GM10266 (cell line): Measurements from ENCODE around the gene WWC2.

ENCODE experiments used
- DNase-seq: peaks from one replicate; pipeline ENCODE4 v3.0.0; 2012; ENCODE audit errors: extremely low spot score
- TF ChIP-seq, protein P1 (sequence below): IDR thresholded peaks from 2 replicates; pipeline ENCODE4 v1.5.1; 2012; ENCODE audit warnings: mild to moderate bottlenecking, low read depth; ENCODE audit not compliant: control insufficient read depth, insufficient read depth; ENCODE audit errors: missing control alignments

The WWC2 gene

GRCh38 chr4:183157215-183157614 is 58.2 kb downstream of the WWC2 start:
- TF ChIP-seq, protein P1, sequence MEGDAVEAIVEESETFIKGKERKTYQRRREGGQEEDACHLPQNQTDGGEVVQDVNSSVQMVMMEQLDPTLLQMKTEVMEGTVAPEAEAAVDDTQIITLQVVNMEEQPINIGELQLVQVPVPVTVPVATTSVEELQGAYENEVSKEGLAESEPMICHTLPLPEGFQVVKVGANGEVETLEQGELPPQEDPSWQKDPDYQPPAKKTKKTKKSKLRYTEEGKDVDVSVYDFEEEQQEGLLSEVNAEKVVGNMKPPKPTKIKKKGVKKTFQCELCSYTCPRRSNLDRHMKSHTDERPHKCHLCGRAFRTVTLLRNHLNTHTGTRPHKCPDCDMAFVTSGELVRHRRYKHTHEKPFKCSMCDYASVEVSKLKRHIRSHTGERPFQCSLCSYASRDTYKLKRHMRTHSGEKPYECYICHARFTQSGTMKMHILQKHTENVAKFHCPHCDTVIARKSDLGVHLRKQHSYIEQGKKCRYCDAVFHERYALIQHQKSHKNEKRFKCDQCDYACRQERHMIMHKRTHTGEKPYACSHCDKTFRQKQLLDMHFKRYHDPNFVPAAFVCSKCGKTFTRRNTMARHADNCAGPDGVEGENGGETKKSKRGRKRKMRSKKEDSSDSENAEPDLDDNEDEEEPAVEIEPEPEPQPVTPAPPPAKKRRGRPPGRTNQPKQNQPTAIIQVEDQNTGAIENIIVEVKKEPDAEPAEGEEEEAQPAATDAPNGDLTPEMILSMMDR: no peak
- no peak for DNase-seq

DNA sequence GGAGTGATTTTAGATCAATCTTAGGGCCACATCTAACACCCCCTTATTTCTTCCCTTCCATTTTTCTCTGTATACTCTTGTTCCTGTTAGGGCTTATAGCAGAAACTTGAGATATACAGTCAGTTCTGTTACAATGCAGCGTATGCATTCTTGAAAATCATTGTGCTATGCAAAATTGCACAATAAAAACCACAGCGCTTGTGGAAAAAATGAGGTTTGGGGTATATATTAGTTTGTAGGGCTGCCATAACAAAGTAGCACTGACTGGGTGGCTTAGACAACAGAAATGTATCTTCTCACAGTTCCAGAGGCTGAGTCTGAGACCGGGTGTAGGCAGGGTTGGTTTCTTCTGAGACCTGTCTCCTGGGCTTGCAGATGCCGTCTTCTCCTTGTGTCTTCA is 59.0 kb downstream of the WWC2 start:
- no peak for DNase-seq
- TF ChIP-seq, protein P1: no peak

DNA sequence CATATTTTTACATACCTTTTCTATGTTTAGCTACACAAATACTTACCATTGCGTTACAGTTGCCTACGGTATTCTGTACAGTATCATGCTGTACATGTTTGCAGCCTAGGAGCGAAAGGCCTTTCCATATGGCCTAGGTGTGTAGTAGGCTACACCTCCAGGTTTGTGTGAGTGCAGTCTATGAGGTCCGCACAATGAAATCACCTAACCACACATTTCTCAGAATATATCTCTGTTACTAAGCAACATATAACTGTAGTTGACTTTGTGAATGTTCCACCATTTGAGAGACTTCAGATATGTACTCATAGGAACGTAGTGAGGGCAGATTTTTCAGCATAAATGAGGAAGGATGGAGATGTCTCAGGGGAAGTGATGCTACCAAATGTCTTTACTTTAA is 62.6 kb downstream of the WWC2 start:
- DNase-seq: no peak
- TF ChIP-seq, protein P1: no peak

DNA sequence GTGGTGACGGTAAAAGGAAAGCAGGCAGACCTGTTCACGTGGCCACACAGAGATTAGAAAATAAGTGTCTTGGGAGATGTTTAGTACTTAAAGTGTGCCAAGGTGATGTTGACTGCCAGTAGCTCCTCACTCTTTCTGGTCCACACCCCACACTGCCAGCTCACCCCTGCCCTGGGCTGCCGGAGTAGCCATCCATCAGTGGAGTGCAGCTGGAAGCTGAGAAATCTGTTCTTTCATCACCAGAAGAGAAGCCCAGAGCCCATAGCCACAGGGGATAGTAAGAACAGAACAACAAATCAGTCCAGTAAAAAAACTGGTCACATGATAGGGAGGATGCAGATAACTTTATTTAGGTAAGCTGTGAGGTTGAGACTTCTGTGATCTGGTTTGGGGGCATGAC is 64.1 kb downstream of the WWC2 start:
- TF ChIP-seq, protein P1: no peak
- no peak for DNase-seq

DNA sequence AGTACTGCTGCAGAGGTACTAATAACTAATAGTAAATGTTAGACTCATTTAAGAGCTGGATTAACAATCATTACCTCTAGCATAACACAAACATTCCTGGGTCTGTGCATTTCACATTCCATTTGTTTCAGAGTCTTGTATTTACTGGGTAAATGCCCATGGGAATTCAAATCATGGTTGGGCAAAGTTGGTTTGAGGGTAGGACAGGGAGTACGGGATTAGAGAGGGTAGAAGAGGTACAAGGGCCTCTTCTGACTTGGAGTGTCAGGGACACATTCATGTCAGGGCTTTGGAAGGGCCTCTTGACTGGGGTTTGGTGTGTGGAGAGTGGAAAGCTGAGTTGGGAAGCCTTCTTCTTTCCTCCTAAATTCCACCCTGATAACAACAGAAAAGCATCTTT is 65.9 kb downstream of the WWC2 start:
- TF ChIP-seq, protein P1: no peak

GRCh38 chr4:183165376-183165775 is 66.3 kb downstream of the WWC2 start:
- DNase-seq: no peak
- TF ChIP-seq, protein P1: no peak

More for the DNA sequence above, 65.9 kb downstream of the WWC2 start:
- no peak for DNase-seq

- TF ChIP-seq, protein P1: no peak
- DNase-seq: no peak
Observed at GRCh38 chr4:183170894-183171293, 71.8 kb downstream of the WWC2 start.
